ENCODE measurements around the gene CKAP2L.

GRCh38 chr2:112712465-112712864, 51.9 kb downstream of the CKAP2L start:
- TF ChIP-seq POLR2A (IDR thresholded peaks at IDR 0.05) (no peak), POLR2AphosphoS5 (IDR thresholded peaks at IDR 0.05) (no peak)
- TF ChIP-seq, protein P1, sequence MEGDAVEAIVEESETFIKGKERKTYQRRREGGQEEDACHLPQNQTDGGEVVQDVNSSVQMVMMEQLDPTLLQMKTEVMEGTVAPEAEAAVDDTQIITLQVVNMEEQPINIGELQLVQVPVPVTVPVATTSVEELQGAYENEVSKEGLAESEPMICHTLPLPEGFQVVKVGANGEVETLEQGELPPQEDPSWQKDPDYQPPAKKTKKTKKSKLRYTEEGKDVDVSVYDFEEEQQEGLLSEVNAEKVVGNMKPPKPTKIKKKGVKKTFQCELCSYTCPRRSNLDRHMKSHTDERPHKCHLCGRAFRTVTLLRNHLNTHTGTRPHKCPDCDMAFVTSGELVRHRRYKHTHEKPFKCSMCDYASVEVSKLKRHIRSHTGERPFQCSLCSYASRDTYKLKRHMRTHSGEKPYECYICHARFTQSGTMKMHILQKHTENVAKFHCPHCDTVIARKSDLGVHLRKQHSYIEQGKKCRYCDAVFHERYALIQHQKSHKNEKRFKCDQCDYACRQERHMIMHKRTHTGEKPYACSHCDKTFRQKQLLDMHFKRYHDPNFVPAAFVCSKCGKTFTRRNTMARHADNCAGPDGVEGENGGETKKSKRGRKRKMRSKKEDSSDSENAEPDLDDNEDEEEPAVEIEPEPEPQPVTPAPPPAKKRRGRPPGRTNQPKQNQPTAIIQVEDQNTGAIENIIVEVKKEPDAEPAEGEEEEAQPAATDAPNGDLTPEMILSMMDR (IDR thresholded peaks at IDR 0.05), result no peak

Measured in sigmoid colon (tissue), 4 donors.